Kidney (tissue), 11 donors: ENCODE measurements around the gene CRYAA. TPM values are rescaled to one million over a fixed set of nuclear protein-coding genes. Genes with fewer than 3 reads are reported as not detected.
"Not testable (repeated sequence)": the region's sequence is repeated elsewhere in the genome, so short reads cannot be mapped to it uniquely, and the experiment has no call there.

Experiments used
- DNase-seq, 5 donors: peaks; one replicate each; pipeline ENCODE4 v3.0.0-alpha.2; 2013 to 2020
- FAIRE-seq: peaks from 2 replicates; lab custom pipeline; 2012; peaks lifted over from hg19 to GRCh38; lab: Jason Lieb, UNC
- H3K27ac ChIP-seq, 2 donors: one replicate each; pipeline ENCODE4 v1.7.0; 2013; ENCODE audit warnings: low read depth in 2 of 2, low read length in 2 of 2, inconsistent platforms in 1 of 2
- H3K27me3 ChIP-seq: one replicate; pipeline ENCODE4 v1.7.1; 2013; ENCODE audit warnings: low read length, inconsistent platforms; ENCODE audit not compliant: control insufficient read depth, insufficient read depth
- H3K36me3 ChIP-seq, 3 donors: one replicate each; pipeline versions ENCODE4 v1.7.0 to v1.7.1; 2013; ENCODE audit warnings: low read length in 3 of 3, control low read depth in 1 of 3, inconsistent platforms in 1 of 3; ENCODE audit not compliant: insufficient read depth in 3 of 3, control insufficient read depth in 2 of 3
- H3K4me1 ChIP-seq, 3 donors: one replicate each; pipeline versions ENCODE4 v1.7.0 to v1.7.1; 2013; ENCODE audit warnings: low read length in 3 of 3, inconsistent platforms in 1 of 3, low read depth in 1 of 3; ENCODE audit not compliant: control insufficient read depth in 2 of 3, insufficient read depth in 2 of 3
- H3K4me3 ChIP-seq, 3 donors: one replicate each; pipeline versions ENCODE4 v1.7.0 to v1.8.1; 2013; ENCODE audit warnings: low read length in 3 of 3, control low read depth in 1 of 3, inconsistent platforms in 1 of 3
- H3K9ac ChIP-seq, 3 donors: one replicate each; pipeline versions ENCODE4 v1.7.0 to v1.7.1; 2013; ENCODE audit warnings: low read length in 3 of 3, control low read depth in 1 of 3, inconsistent platforms in 1 of 3
- H3K9me3 ChIP-seq, 3 donors: one replicate each; pipeline versions ENCODE4 v1.7.0 to v1.7.1; 2013; ENCODE audit warnings: low read length in 3 of 3, control low read depth in 1 of 3, inconsistent platforms in 1 of 3; ENCODE audit not compliant: control insufficient read depth in 2 of 3, insufficient read depth in 1 of 3
- intact Hi-C: fragments of 100-400 bp; cut with DNase I; formaldehyde crosslinking; loops from one replicate; pipeline ENCODE4 v1.11.1; 2022
- polyA plus RNA-seq: library from polyadenylated mRNA; stranded (reverse); fragments of 350-450 nt; fragmentation: Illumina TruSeq; extraction: RNeasy Lipid Tissue Mini Kit (QIAGEN cat#74804); gene quantifications from one replicate; pipeline ENCODE4 v1.2.3, GENCODE V29; 2014; ENCODE audit warnings: low read depth, low replicate concordance; ENCODE audit not compliant: insufficient read depth
- total RNA-seq: library from RNA; stranded (reverse); fragmentation: NEBNext Ultra II Directional; extraction: Animal tissue kit (Norgen Biotek cat#: 25700); gene quantifications from one replicate; pipeline ENCODE4 v1.2.1, GENCODE V29; 2021
- donor health status: control.
- donor health status: control.
- donor health status: DM: yes; HTN: yes; CAD: no.
- donor health status: Normal renal cell carcinoma (clear cell type).

The CRYAA gene
- total and polyA plus RNA-seq, 2 donors from 2014 or later: 28.6 TPM; not detected in 1

DNA sequence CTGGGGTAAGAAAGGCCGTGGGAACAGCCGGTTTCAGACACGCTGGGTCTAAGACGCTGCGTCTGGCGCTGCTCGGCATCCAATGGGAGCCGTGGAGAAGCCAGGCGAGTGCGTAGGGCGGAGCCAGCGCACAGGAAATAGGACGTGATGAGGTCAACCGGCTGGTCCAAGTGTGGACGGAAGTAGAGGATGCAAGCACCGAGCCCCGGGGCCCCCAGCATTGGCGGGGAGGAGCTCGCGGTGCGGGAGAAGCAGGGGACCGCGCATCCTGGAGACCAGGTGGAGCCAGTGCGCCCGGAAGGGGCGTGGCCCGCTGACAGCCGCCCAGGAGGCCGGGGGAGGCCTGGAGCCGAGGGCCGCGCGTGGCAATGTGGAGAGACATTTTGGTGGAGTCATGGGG is 15.2 kb upstream of the CRYAA start:
- intact Hi-C loops, H3K27me3 ChIP-seq, H3K4me1 ChIP-seq, DNase-seq, H3K36me3 ChIP-seq, H3K27ac ChIP-seq, H3K4me3 ChIP-seq, H3K9me3 ChIP-seq, H3K9ac ChIP-seq, FAIRE-seq: not testable (repeated sequence)

DNA sequence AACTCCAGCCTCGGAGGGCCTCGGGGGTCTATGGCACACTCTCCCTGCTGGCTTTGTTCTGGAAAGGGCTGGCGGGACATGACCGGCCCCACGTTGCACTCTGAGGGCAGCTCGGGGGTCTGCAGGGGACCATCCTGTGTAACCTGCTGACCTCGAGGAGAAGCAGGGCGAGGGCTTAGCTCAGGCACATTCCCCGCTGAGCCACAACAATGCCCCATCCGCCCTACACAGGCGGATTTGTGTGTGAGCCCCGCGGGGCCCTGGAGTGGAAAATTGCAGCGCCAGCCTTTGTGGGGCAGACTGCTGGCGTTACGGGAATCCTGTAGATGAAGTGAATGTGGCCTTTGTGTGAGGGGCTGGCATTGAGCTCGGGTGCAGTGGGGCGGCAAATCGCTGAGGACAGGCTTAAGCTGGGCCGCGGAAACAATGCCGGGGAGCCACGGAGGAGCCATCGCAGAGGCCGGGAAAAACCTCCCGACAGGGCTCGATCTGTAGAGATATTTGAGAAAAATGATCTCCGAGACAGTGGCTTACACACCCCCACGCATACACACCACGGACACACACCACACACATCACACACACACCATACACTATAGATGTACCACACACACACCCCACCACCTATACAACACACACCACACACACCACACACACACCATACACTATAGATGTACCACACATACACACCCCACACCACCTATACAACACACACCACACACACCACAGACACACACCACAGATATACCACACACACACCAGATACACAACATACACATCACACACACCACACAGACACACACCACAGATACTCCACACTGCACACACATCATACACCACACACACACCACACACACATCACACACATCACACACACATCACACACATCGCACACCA is 9.3 kb upstream of the CRYAA start:
- H3K9me3 ChIP-seq, H3K4me1 ChIP-seq, FAIRE-seq, H3K36me3 ChIP-seq, H3K27ac ChIP-seq, H3K27me3 ChIP-seq, H3K4me3 ChIP-seq, intact Hi-C loops, H3K9ac ChIP-seq: not testable (repeated sequence)
- DNase-seq: peak in 2 of 5 donors; percentile 0 to 1

DNA sequence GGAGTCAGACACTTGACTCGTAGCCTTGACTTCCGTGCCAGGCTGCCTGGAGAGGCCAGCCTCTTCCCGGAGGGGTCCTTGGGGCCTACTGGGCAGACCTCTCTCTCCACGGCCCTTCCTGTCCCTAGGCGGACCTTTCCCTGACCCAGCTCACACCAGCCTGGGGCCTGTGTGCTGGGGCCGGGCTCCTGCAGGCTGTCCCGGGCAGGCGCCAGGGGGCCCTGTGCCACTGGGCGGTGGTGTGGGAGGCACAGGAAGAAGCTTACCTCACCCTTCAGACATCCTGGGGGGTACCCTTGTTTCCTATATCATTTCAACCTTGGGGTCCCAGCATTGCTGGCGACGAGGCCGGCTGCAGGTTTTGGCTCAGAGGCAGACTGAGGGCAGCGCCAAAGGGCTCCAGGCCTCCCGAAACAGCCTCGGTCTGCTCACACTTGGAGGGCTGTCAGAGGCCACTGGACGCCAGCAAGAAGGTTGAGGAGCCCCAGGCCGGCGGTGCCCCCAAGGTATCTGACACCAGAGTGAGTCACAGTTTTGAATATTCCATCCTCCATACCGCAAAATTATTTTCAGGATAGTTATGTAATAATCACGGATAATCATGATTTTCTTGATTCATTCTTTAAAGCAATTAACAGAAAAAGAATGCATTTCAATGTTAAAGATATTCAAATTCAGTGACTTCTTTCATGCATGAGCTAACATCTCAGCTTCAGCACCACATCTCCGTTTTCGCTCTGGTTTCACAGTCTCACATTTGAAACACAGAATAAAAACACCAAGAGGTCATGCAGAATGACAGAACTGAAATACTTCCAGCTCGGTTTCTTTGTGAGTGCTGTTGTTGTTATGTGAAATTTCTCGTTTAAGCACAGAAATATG is 6.7 kb upstream of the CRYAA start:
- H3K36me3 ChIP-seq, FAIRE-seq, DNase-seq, H3K4me3 ChIP-seq, H3K4me1 ChIP-seq, H3K9ac ChIP-seq, H3K9me3 ChIP-seq, intact Hi-C loops, H3K27me3 ChIP-seq, H3K27ac ChIP-seq: not testable (repeated sequence)

DNA sequence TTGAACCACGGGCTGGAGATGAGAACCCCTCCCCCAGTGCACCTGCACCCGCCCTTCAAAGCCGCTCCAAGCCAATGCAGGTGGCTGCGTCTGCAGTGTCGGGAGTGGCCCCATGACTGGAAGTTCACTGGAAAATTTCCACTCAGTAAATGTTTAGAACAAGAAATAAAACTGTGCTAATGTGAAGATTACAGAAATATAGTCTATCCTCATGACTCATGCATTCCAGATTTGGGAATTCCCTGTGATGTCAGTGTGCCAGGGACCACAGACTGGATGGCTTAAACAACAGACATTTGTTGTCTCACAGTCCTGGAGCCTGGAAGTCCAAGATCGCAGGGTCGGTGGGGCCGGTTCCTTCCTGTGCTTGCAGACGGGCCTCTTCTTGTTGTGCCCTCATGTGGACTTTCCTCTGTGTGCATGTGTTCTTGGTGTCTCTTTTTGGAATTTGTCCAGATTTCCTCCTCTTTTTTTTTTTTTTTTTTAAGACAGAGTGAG is 6.1 kb upstream of the CRYAA start:
- DNase-seq, H3K9ac ChIP-seq, intact Hi-C loops, FAIRE-seq, H3K27me3 ChIP-seq, H3K4me1 ChIP-seq, H3K36me3 ChIP-seq, H3K4me3 ChIP-seq, H3K27ac ChIP-seq, H3K9me3 ChIP-seq: not testable (repeated sequence)

DNA sequence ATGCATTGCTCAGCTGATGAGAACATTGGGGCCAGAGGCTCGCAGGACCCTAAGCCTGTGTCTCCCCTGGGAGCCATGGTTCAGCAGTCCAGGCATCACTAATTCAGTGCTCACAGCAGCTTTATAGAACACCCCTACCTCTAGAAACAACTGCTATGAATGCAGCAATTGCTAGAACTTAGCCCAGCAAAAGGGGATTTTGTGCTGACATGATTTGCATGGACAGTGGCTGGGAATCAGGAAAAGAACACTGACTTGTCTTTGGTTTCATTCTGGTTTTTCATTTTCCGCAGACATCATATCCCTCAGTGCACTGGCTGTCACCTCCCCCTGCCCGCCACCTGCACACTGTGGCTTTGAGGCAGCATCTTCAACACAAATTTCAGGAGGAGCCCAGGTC is 4.0 kb upstream of the CRYAA start:
- DNase-seq, H3K9ac ChIP-seq, FAIRE-seq, H3K27ac ChIP-seq, H3K36me3 ChIP-seq, H3K9me3 ChIP-seq, intact Hi-C loops, H3K4me3 ChIP-seq, H3K4me1 ChIP-seq, H3K27me3 ChIP-seq: not testable (repeated sequence)

DNA sequence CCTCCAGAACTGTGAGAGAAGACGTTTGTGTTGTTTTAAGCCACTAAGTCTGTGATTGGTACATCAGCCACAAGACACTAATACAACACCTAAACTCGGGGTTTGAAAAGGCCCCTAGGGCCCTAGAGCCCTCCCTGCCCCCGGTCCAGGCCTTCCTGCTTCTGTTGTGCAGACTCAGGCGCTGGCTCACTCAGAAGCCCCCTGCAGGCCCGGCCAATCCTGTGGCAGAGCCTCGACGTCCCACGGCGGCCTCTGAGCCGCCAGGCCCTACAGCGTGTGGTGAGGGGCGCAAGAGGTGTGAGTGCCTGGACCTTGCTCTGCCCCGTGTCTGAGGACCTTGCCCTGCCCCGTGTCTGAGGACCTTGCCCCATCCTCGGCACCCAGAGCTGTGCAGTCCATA is 3.1 kb upstream of the CRYAA start:
- H3K27me3 ChIP-seq, H3K9me3 ChIP-seq, H3K4me1 ChIP-seq, FAIRE-seq, H3K9ac ChIP-seq, H3K27ac ChIP-seq, H3K4me3 ChIP-seq, intact Hi-C loops, H3K36me3 ChIP-seq: not testable (repeated sequence)
- peak in 1 of 5 donors; percentile 3 for DNase-seq

DNA sequence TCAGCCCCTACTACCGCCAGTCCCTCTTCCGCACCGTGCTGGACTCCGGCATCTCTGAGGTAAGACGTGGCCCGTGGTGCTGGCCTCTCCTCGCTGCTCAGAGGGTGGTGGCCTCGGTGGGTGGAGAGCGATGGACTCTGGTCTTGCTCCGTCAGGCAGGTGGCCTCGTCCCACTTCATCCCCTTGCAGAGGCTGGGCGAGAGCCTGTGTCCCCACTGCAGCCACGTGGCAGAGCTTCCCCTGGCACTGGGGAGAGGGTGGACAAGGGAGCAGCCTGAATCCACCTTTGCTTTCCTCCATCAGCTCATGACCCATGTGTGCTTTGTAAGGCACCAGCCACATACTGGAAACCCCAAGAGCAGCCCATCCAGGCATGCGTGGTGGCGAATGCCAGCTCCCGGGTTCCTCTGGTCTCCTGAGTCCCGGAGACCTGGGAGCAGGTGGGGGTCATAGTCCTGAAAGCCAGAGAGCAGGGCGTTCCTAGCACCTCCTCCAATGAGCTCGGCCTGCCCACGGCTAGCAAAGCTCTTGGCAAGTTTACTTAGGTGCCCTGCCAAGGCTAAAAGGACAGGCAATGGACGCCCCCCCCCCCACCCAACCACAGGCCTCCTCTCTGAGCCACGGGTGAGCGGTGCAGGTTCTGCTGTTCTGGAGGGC is 550 bp downstream of the CRYAA start:
- H3K9me3 ChIP-seq, intact Hi-C loops, H3K36me3 ChIP-seq, H3K4me1 ChIP-seq, H3K27ac ChIP-seq, FAIRE-seq, H3K27me3 ChIP-seq, H3K9ac ChIP-seq, H3K4me3 ChIP-seq: not testable (repeated sequence)
- DNase-seq: peak in 1 of 5 donors; percentile 15
